Measurements from ENCODE around the gene OGN. TPM values are rescaled to one million over a fixed set of nuclear protein-coding genes. Genes with fewer than 3 reads are reported as not detected.

OGN gene
- total RNA-seq, 1 experiment from 2014 or later = not detected

DNA sequence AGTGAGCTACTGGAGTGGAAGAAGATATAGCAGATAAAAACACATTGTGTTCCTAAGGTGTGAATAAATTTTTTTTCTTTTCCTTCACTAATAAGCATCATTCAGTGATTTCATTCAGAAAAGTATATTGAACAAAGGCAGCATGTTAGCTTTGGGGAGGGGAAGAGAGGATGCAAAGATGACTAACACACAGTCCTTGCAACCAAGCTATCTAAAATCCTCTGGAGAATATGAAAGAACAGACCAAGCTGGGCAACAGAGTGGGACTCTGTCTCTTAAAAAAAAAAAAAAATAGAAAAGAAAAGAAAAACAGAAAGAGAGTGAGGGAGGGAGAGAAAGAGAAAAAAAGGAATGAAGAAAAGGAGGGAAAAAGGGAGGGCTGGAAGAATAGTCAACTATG is 42.2 kb upstream of the OGN start:
- Histone ChIP-seq H3K79me2 (ENCODE audit: insufficient read depth, low read length) (no peaks in the 10 kb centered on the region), H3K4me1 (ENCODE audit: insufficient read depth, low read length) (no peaks in the 10 kb centered on the region), H3K79me1 (ENCODE audit: insufficient read depth, low read depth, low read length, poor library complexity, severe bottlenecking) (no peaks in the 10 kb centered on the region), H3K23ac (ENCODE audit: insufficient read length, low read depth, low read length) (no peak overlapping the region), H3K4ac (ENCODE audit: low read depth, low read length) (no peak overlapping the region), H3K9me3 (ENCODE audit: control insufficient read depth, low read depth, low read length) (no peaks in the 10 kb centered on the region), H2BK5ac (ENCODE audit: insufficient read length, low read length) (no peak overlapping the region), H2BK120ac (ENCODE audit: low read depth, low read length, poor library complexity, severe bottlenecking) (no peak overlapping the region), H3T11ph (ENCODE audit: low read length) (no peak overlapping the region), H2BK15ac (ENCODE audit: low read depth, low read length) (no peak overlapping the region), H4K5ac (ENCODE audit: insufficient read length, low read depth, low read length) (no peak overlapping the region), H3K14ac (ENCODE audit: insufficient read depth, low read length) (no peak overlapping the region), H4K20me1 (ENCODE audit: control insufficient read depth, insufficient read depth, insufficient read length) (no peaks in the 10 kb centered on the region), H2BK20ac (ENCODE audit: low read depth, low read length, poor library complexity, severe bottlenecking) (no peak overlapping the region), H2BK12ac (ENCODE audit: insufficient read length, low read depth, low read length) (no peak overlapping the region), H3K18ac (ENCODE audit: insufficient read length, low read depth, low read length) (no peak overlapping the region), H3K23me2 (ENCODE audit: insufficient read length, low read depth, low read length, poor library complexity, severe bottlenecking) (no peaks in the 10 kb centered on the region), H2AK5ac (ENCODE audit: insufficient read length, low read length) (no peak overlapping the region), H3K27me3 (ENCODE audit: insufficient read depth, low read length) (no peaks in the 10 kb centered on the region), H3K9ac (ENCODE audit: extremely low read depth, insufficient read length, low read length) (no peak overlapping the region), H4K91ac (ENCODE audit: insufficient read length, low read depth, low read length) (no peak overlapping the region), H4K8ac (replicated peaks; ENCODE audit: insufficient read length, low read depth, low read length) (no peak overlapping the region), H2AFZ (ENCODE audit: low read length) (no peak overlapping the region), H3K27ac (ENCODE audit: insufficient read length, low read depth, low read length) (no peak overlapping the region), H3K56ac (ENCODE audit: insufficient read length, low read depth, low read length) (no peak overlapping the region), H3K4me2 (ENCODE audit: insufficient read depth, insufficient read length, low read length) (no peak overlapping the region)
- Mint-ChIP-seq H3K4me1 (peaks cover 8% of the 10 kb centered on the region in 2 experiments), H3K4me3 (no peak overlapping the region), H3K27me3 (ENCODE audit: low read depth) (no peaks in the 10 kb centered on the region), H3K36me3 (ENCODE audit: insufficient read depth in 1 of 3, low read depth in 3 of 3) (peaks cover 0 to 3% (median 0%) of the 10 kb centered on the region in 3 experiments; a peak in 1 of 7 replicates), H3K27ac (0 out of 7 replicates have a peak overlapping the region, but pooled peaks of 1 of the 3 experiments have one; percentile 27), H3K9me3 (no peaks in the 10 kb centered on the region; a peak in 1 of 5 replicates)
- no peak for DNase-seq
- TF ChIP-seq, protein P1, sequence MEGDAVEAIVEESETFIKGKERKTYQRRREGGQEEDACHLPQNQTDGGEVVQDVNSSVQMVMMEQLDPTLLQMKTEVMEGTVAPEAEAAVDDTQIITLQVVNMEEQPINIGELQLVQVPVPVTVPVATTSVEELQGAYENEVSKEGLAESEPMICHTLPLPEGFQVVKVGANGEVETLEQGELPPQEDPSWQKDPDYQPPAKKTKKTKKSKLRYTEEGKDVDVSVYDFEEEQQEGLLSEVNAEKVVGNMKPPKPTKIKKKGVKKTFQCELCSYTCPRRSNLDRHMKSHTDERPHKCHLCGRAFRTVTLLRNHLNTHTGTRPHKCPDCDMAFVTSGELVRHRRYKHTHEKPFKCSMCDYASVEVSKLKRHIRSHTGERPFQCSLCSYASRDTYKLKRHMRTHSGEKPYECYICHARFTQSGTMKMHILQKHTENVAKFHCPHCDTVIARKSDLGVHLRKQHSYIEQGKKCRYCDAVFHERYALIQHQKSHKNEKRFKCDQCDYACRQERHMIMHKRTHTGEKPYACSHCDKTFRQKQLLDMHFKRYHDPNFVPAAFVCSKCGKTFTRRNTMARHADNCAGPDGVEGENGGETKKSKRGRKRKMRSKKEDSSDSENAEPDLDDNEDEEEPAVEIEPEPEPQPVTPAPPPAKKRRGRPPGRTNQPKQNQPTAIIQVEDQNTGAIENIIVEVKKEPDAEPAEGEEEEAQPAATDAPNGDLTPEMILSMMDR (conservative IDR thresholded peaks at IDR 0.05) = no peak

All from H9 (cell line).